ENCODE data around the gene TBPL1. TPM values are rescaled to one million over a fixed set of nuclear protein-coding genes. Genes with fewer than 3 reads are reported as not detected.

TBPL1 gene
- total RNA-seq, 3 donors from 2014 or later = 16.6 to 25.4 (median 23.3) TPM

DNA sequence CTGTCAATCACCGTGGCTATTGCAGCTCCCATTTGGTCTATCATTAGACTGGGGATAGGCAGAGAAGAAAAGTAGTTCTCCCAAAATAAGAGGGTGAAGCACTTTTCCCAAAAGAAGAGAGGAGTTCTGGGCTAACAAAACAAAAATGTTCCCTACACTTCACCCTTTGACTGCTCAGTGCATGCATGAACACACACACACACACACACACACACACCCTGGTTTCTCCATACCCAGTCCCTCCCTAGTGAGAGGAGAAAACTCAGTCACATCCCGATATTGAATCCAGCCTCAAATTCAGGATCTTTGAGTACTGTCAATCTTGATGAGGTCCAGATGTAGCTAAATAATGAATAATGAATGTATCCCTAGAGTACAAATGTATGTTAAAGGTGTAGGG, 4.6 kb upstream of the TBPL1 start:
- Histone ChIP-seq H3K4me3 (no peak overlapping the region), H3K4me1 (ENCODE audit: low read depth) (peaks cover 6% of the 10 kb centered on the region), H3K36me3 (ENCODE audit: low read depth) (no peaks in the 10 kb centered on the region), H3K9me3 (no peaks in the 10 kb centered on the region)
- intact Hi-C loops (cut with DNase I, micrococcal nuclease) = no loop called here
- TF ChIP-seq, protein P1, sequence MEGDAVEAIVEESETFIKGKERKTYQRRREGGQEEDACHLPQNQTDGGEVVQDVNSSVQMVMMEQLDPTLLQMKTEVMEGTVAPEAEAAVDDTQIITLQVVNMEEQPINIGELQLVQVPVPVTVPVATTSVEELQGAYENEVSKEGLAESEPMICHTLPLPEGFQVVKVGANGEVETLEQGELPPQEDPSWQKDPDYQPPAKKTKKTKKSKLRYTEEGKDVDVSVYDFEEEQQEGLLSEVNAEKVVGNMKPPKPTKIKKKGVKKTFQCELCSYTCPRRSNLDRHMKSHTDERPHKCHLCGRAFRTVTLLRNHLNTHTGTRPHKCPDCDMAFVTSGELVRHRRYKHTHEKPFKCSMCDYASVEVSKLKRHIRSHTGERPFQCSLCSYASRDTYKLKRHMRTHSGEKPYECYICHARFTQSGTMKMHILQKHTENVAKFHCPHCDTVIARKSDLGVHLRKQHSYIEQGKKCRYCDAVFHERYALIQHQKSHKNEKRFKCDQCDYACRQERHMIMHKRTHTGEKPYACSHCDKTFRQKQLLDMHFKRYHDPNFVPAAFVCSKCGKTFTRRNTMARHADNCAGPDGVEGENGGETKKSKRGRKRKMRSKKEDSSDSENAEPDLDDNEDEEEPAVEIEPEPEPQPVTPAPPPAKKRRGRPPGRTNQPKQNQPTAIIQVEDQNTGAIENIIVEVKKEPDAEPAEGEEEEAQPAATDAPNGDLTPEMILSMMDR (IDR thresholded peaks at IDR 0.05) = no peak
- ATAC-seq (no peak), DNase-seq (peak in 1 of 3 donors; percentile 29)

DNA sequence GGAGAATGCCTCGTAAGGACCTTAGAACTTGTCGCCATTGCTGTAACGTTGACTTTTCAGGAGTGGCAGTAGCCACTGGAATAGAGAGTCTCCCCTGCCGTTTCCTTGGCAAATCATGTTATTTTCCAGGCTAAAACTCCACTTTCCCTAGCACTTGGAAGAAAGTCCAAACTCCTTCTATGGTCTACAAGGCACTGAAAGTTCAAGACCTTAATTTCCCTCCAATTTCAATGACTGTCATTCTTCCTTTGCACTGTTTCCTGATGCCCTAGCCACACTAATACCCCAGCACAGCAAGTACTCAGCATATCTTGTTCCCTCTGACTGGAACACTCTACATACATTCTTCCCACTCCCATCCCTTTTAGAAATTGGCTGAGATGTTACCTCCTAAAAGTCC, 1.8 kb upstream of the TBPL1 start:
- H3K4me1 ChIP-seq (ENCODE audit: low read depth) = peaks cover 22% of the 10 kb centered on the region
- TF ChIP-seq, protein P1 (IDR thresholded peaks at IDR 0.05) = no peak
- ATAC-seq (no peak), DNase-seq (no peak)
- intact Hi-C loops (cut with DNase I, micrococcal nuclease) = no loop called here
- H3K4me3 ChIP-seq = no peak overlapping the region
- H3K36me3 ChIP-seq (ENCODE audit: low read depth) = no peaks in the 10 kb centered on the region
- no peaks in the 10 kb centered on the region for H3K9me3 ChIP-seq

DNA sequence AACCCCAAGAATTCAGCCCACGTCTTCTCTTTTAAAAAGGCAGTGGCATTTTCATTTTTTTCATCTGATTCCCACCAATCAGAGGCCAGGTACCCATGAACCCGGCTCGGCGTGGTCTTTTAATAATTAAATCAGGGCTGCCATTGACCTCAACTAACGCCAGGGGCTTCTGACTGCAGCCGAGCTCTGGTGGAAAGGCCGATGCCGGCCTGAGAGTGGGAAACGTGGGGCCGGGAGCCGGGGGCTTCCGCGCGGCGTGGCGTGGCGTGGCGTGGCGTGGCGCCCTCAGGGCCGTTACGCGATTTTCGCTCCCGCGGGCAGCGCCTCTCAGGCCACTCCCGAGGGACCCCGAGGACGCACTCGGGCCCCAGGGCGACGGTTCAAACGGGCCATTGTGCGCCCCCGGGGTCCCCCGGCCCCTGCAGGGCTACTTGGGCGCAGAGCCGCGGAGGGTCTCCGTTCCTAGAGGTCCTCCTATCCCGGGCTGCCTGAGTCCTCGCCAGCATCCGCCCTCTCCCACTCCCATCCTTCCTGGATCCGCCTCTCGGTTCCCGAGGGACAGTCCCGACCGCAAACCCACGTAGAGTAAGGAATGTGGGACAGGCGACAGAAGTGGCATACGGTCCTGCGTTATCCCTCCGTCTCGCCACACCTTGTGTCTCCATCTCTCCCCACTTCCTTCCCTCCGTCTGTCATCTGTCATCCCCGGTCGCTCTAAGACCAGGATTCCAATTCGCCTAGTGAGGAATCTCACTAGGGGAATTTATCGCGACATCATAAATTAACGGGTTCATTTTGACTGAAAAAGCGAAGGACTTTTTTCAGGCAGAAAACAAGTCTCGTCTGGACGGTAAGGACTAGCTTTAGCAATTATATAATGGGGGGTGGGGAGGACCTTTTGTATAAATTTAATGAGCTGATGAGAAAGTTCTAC, 876 bp upstream of the TBPL1 start:
- H3K36me3 ChIP-seq (ENCODE audit: low read depth) = no peaks in the 10 kb centered on the region
- no peaks in the 10 kb centered on the region for H3K9me3 ChIP-seq
- ATAC-seq = peak; percentile 43
- H3K4me3 ChIP-seq = peak overlapping the region; percentile 90
- intact Hi-C loops (cut with DNase I, micrococcal nuclease) = no loop called here
- TF ChIP-seq, protein P1 (IDR thresholded peaks at IDR 0.05) = no peak
- peaks cover 19% of the 10 kb centered on the region for H3K4me1 ChIP-seq (ENCODE audit: low read depth)
- DNase-seq = peak; percentile 55 to 77 (median 70)

DNA sequence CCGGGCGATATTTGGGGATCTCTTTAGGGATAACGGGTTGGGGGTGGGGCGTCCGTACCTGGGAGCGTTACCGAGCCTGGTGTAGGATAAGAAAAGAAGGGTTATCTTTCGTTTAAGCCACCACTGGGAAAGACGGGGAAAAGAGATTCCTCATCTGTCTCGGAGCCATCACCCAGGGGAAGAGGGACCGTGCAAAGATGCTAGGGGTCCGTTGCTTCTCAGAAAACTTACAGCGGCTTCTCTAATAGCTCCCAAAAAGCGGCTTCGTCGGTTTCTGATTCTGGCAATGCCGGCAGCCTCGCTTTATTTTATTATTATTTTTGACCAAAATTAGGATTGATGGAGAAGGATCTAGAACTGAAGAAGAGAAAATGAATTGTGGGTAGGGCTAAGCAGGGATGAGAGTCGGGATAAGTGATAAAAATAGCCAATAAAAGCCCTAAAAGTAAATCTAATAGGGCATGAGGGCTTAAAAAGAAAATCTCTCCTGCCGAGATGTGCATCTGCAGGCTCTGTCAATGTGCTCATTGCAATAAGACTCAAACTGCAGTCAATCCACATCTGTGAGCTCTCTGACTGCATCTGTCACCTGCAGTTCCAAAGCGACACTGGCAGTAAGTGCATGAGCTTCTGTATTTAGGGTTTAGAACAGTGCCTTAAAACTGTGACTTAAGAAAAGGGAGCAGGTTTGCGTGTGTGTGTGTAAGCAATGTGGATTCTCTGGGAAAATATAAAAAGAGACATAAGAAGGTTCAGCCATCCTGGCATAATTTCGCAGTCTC, 801 bp downstream of the TBPL1 start:
- intact Hi-C loops (cut with DNase I, micrococcal nuclease) = no loop called here
- TF ChIP-seq, protein P1 (IDR thresholded peaks at IDR 0.05) = no peak
- Histone ChIP-seq H3K9me3 (no peaks in the 10 kb centered on the region), H3K4me3 (peak overlapping the region; percentile 90), H3K36me3 (ENCODE audit: low read depth) (no peaks in the 10 kb centered on the region), H3K4me1 (ENCODE audit: low read depth) (peaks cover 16% of the 10 kb centered on the region)
- DNase-seq = peak in 1 of 3 donors; percentile 45
- peak; percentile 2 for ATAC-seq

DNA sequence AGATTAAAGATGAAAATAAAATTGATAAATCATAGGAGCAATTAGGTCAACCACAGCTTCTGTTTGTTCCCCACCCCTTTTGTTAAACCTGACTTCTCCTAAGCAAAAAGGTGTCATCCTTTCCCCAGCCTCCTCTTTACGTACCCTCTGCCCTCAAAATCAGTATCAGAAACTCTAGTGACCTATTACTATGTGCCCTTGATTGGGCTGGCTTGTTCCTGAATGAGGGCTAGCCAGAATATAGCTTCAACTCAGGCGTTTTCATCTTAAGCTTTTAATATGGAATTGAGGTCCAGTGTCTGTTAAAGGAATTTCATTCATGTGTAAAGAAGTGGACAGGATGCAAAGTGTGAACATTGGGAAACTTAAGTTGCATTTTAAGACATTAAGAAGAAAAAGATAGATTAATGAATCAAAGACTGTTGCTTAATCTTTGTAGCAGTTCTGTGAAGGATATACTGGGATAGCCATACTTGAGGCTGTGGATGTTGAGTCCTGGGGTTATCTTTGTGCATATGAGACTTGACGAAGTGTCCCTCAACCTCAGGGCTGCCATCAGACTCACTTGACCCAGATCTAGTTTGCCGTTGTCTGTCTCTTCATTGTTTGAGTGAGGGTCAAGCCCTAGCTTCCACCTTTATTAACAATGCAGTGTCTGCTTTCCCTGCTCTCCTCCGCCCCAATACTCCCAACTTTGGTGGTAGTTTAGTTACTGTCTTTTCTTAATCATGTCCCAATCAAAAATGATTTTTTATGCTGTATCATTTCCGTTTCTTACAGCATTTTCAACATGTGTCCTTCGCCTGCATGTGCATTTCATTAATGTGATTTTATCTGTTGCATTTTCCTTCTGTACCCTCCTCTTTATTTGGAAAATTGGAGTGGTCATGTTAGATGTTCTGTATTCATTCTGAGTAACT, 1.9 kb downstream of the TBPL1 start:
- intact Hi-C loops (cut with DNase I, micrococcal nuclease) = no loop called here
- H3K9me3 ChIP-seq = no peaks in the 10 kb centered on the region
- DNase-seq = no peak
- TF ChIP-seq, protein P1 (IDR thresholded peaks at IDR 0.05) = no peak
- no peak overlapping the region for H3K4me3 ChIP-seq
- no peak for ATAC-seq
- no peaks in the 10 kb centered on the region for H3K36me3 ChIP-seq (ENCODE audit: low read depth)
- peaks cover 23% of the 10 kb centered on the region for H3K4me1 ChIP-seq (ENCODE audit: low read depth)

All from mucosa of descending colon (tissue), 3 donors.